Adrenal gland (tissue), 12 donors: Measurements from ENCODE around the gene CHSY3. TPM values are rescaled to one million over a fixed set of nuclear protein-coding genes. Genes with fewer than 3 reads are reported as not detected.

Source experiments
- DNase-seq, 7 donors: peaks; one replicate each; pipeline ENCODE4 v3.0.0-alpha.2; 2019 to 2020
- H3K27ac ChIP-seq, 5 donors: fragments of 200-600 bp; sonication (generic) in 4 of 5; 1 replicate in 3 of 5; 2 replicates in 2 of 5; pipeline versions ENCODE4 v1.5.1 to v1.8.0; 2016 to 2020; ENCODE audit warnings: mild to moderate bottlenecking in 1 of 5
- H3K27me3 ChIP-seq: fragments of 200-600 bp; 2 replicates; pipeline ENCODE4 v1.8.0; 2021
- H3K36me3 ChIP-seq, 2 donors: fragments of 200-600 bp; replicated peaks in 1 of 2; 1 replicate in 1 of 2; 2 replicates in 1 of 2; pipeline versions ENCODE4 v1.5.1 to v1.8.0; 2018 to 2022
- H3K4me1 ChIP-seq, 2 donors: fragments of 200-600 bp; replicated peaks in 1 of 2; 1 replicate in 1 of 2; 2 replicates in 1 of 2; pipeline versions ENCODE4 v1.5.1 to v1.8.0; 2018 to 2021
- H3K4me3 ChIP-seq, 4 donors: fragments of 200-600 bp; sonication (generic) in 3 of 4; one replicate each; pipeline ENCODE4 v1.5.1; 2016 to 2018
- H3K9me3 ChIP-seq, 3 donors: fragments of 200-600 bp; sonication (generic) in 1 of 3; replicated peaks in 1 of 3; 1 replicate in 2 of 3; 2 replicates in 1 of 3; pipeline versions ENCODE4 v1.5.1 to v1.8.0; 2016 to 2021
- CTCF ChIP-seq, 6 experiments: fragments of 450-650 bp in 4 of 6; fragments of 200-600 bp in 2 of 6; sonication (generic) in 1 of 6; IDR thresholded peaks; 1 replicate in 5 of 6; 2 replicates in 1 of 6; pipeline versions ENCODE4 v1.5.1 to v1.8.0; 2016 to 2021; ENCODE audit warnings: antibody characterized with exemption in 6 of 6, mild to moderate bottlenecking in 2 of 6, moderate library complexity in 1 of 6
- POLR2A ChIP-seq, 2 donors: fragments of 450-650 bp; IDR thresholded peaks; one replicate each; pipeline ENCODE4 v1.6.1; 2017; ENCODE audit warnings: antibody characterized with exemption in 2 of 2, mild to moderate bottlenecking in 2 of 2, moderate library complexity in 1 of 2
- WGBS, 4 donors: extraction: QIAGEN DNeasy Blood & Tissue Kit in 2 of 4; methylation state at CpG; one replicate each; pipeline versions ENCODE4 v1.1.5 to v1.1.7; 2013 to 2017; 5-methylcytosine and 5-hydroxymethylcytosine counted together
- intact Hi-C, 2 donors: fragments of 100-400 bp; cut with DNase I; formaldehyde crosslinking; loops; one replicate each; pipeline versions ENCODE4 v1.14.1 to v1.15.0; 2022 to 2023
- polyA plus RNA-seq, 3 donors: library from polyadenylated mRNA; stranded (reverse); fragments of 200-250 nt in 2 of 3; fragments of 350-450 nt in 1 of 3; fragmentation: Illumina TruSeq in 1 of 3; extraction: RNeasy Lipid Tissue Mini Kit (QIAGEN cat#74804) in 1 of 3; gene quantifications; one replicate each; pipeline ENCODE4 v1.2.3, GENCODE V29; 2013 to 2014
- total RNA-seq, 9 donors: library from RNA; depleted of rRNA in 4 of 9; stranded (reverse); fragments of >200 nt in 4 of 9; fragments of 120-200 nt in 1 of 9; fragmentation: NEBNext Ultra II Directional in 1 of 9; extraction: Animal tissue kit (Norgen Biotek cat#: 25700) in 1 of 9; gene quantifications; one replicate each; pipeline versions ENCODE4 v1.1.0 to v1.2.4, GENCODE V29; 2013 to 2023
- donor health status: healthy with polysubstance abuse.
- donor health status: Bipolar disorder and iron deficiency.
- donor health status: DM: yes; HTN: yes; CAD: no.
- donor health status: DM: no; HTN: no; CAD: no.
- donor health status: DM: no; HTN: no; CAD: no.
- donor health status: DM: yes; HTN: yes; CAD: no.

Gene CHSY3
- total and polyA plus RNA-seq, 12 donors, result 0.08 to 2.5 (median 0.80) TPM

GRCh38 chr5:129960831-129961230 is 56.6 kb downstream of the CHSY3 start:
- 72 to 80% (median 77%) methylated on average over 6 of the region's 6 CpGs for WGBS, 4 donors
- Histone ChIP-seq H3K4me3 (no peak overlapping the region), H3K36me3 (no peaks in the 10 kb centered on the region), H3K4me1 (no peaks in the 10 kb centered on the region), H3K27ac (no peak overlapping the region), H3K27me3 (no peaks in the 10 kb centered on the region), H3K9me3 (peaks cover 0 to 4% (median 0%) of the 10 kb centered on the region in 3 donors)
- no peak for DNase-seq
- intact Hi-C loops, result no loop called here
- no peak for TF ChIP-seq POLR2A (IDR thresholded peaks at IDR 0.05)
- TF ChIP-seq CTCF (IDR thresholded peaks at IDR 0.05), result no peak

GRCh38 chr5:129962506-129962905 is 58.2 kb downstream of the CHSY3 start:
- H3K9me3 ChIP-seq, result peaks cover 0 to 4% (median 0%) of the 10 kb centered on the region in 3 donors
- no peaks in the 10 kb centered on the region for H3K4me1 ChIP-seq
- WGBS, 4 donors, result 82 to 94% (median 84%) methylated on average over 1 of the region's 1 CpG
- TF ChIP-seq CTCF (IDR thresholded peaks at IDR 0.05), result no peak
- no peak for TF ChIP-seq POLR2A (IDR thresholded peaks at IDR 0.05)
- intact Hi-C loops, result no loop called here
- no peaks in the 10 kb centered on the region for H3K27me3 ChIP-seq
- no peak overlapping the region for H3K27ac ChIP-seq
- no peaks in the 10 kb centered on the region for H3K36me3 ChIP-seq
- DNase-seq, result no peak
- no peak overlapping the region for H3K4me3 ChIP-seq

GRCh38 chr5:129963359-129963758 is 59.1 kb downstream of the CHSY3 start:
- Histone ChIP-seq H3K27ac (no peak overlapping the region), H3K36me3 (no peaks in the 10 kb centered on the region), H3K9me3 (peaks cover 0 to 4% (median 0%) of the 10 kb centered on the region in 3 donors), H3K4me3 (no peak overlapping the region), H3K4me1 (no peaks in the 10 kb centered on the region), H3K27me3 (no peaks in the 10 kb centered on the region)
- intact Hi-C loops, result no loop called here
- no peak for DNase-seq
- no peak for TF ChIP-seq CTCF (IDR thresholded peaks at IDR 0.05)
- no peak for TF ChIP-seq POLR2A (IDR thresholded peaks at IDR 0.05)
- 39 to 53% (median 44%) methylated on average over 3 of the region's 3 CpGs for WGBS, 4 donors

GRCh38 chr5:129966071-129966470 is 61.8 kb downstream of the CHSY3 start:
- Histone ChIP-seq H3K27ac (no peak overlapping the region), H3K27me3 (no peaks in the 10 kb centered on the region), H3K9me3 (no peaks in the 10 kb centered on the region), H3K4me3 (no peak overlapping the region), H3K4me1 (no peaks in the 10 kb centered on the region), H3K36me3 (no peaks in the 10 kb centered on the region)
- TF ChIP-seq POLR2A (IDR thresholded peaks at IDR 0.05), result no peak
- TF ChIP-seq CTCF (IDR thresholded peaks at IDR 0.05), result no peak
- intact Hi-C loops, result no loop called here
- no peak for DNase-seq
- WGBS, 4 donors, result 67 to 91% (median 78%) methylated on average over 2 of the region's 2 CpGs
